ENCODE results near the gene RHPN2. TPM values are rescaled to one million over a fixed set of nuclear protein-coding genes. Genes with fewer than 3 reads are reported as not detected.
"Not testable (repeated sequence)": the region's sequence is repeated elsewhere in the genome, so short reads cannot be mapped to it uniquely, and the experiment has no call there.

RHPN2 gene
- total RNA-seq, 4 donors from 2014 or later = 5.7 to 24.0 (median 14.1) TPM

DNA sequence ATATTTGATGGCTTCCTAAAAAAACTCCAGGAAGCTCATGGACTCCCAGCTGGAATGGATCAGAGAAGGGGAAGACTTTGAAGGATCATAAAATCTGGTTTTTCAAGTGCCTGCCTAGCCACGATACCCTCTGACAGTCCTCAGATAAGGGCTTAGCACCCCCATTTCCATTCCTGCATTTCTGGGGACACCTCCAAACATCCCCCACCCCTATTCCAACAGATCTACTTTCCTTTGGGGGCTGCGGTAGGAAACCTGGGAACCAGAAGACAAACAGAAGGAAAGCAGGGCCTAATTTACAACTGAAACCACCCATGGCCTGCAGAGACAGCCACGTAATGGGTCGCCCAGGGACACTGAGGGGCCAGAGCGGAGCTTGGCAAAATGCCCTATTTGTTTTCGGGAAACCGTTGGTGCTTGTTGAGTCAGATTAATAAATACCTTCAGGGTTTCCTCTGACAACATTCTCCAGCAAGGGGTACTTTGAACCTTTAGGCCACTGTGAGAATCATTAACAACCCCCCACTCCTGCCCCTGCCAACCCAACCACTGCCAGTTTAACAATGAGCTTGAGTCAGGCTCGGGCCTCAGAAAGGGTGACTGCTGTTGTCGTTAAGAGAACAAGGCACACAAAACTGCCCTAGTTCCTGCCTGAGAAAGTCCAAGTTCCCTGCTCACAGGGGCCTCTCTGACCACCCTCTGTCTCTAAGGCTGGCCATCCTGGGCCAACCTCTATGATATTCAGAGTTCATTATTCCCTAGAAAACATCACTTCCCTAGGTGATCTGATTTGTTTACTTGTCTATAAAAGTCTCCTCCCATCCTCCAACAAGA is 23.5 kb downstream of the RHPN2 start:
- no peak for ATAC-seq (ENCODE audit: low FRiP score)

DNA sequence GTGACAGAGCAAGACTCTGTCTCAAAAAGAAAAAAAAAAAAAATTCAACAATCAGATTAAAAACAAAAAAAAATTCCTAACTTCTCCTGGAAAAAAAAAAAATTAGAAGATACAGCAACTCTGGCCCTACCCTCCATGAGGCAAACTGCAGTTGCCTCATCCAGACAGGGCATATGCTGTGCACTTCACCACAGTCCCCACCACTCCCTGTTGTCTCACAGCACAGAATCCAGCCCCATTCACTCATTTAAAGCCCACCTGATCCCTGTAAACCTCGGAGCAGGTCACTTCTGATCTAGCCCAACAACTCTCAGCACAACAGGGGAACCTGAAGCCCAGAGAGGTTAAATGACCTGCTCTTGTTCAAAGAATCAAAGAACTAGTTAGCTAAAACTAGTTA is 24.9 kb downstream of the RHPN2 start:
- TF ChIP-seq, protein P1, sequence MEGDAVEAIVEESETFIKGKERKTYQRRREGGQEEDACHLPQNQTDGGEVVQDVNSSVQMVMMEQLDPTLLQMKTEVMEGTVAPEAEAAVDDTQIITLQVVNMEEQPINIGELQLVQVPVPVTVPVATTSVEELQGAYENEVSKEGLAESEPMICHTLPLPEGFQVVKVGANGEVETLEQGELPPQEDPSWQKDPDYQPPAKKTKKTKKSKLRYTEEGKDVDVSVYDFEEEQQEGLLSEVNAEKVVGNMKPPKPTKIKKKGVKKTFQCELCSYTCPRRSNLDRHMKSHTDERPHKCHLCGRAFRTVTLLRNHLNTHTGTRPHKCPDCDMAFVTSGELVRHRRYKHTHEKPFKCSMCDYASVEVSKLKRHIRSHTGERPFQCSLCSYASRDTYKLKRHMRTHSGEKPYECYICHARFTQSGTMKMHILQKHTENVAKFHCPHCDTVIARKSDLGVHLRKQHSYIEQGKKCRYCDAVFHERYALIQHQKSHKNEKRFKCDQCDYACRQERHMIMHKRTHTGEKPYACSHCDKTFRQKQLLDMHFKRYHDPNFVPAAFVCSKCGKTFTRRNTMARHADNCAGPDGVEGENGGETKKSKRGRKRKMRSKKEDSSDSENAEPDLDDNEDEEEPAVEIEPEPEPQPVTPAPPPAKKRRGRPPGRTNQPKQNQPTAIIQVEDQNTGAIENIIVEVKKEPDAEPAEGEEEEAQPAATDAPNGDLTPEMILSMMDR (IDR thresholded peaks at IDR 0.05) = no peak
- no peak for DNase-seq (ENCODE audit: low spot score)
- no peak for ATAC-seq (ENCODE audit: low FRiP score)

More for the DNA sequence above, 23.5 kb downstream of the RHPN2 start:
- DNase-seq (ENCODE audit: low spot score) = no peak
- TF ChIP-seq, protein P1 (IDR thresholded peaks at IDR 0.05) = no peak

DNA sequence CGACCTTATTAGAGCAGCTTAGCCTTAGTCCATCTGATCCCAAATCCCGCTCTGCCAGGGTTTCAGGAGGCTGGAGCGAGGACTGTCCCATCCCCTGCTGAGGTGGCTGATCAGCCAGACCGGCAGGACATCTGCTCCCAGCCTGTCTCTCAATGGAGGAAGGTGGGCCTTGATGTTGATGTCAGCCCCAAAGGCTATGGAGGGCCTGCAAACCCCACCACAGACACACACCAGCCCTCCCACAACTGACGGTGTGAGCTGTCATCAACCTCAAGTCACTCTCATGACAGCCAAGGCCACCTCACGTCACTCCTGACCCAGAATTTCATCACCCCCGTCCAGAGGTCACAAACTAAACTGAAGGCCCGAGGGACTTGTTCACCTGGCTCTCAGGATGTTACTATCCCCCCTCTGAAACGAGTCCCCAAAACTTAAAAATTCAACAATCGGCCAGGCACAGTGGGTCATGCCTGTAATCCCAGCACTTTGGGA is 25.5 kb downstream of the RHPN2 start:
- TF ChIP-seq, protein P1 (IDR thresholded peaks at IDR 0.05) = no peak
- ATAC-seq (ENCODE audit: low FRiP score) = no peak
- DNase-seq (ENCODE audit: low spot score) = no peak

DNA sequence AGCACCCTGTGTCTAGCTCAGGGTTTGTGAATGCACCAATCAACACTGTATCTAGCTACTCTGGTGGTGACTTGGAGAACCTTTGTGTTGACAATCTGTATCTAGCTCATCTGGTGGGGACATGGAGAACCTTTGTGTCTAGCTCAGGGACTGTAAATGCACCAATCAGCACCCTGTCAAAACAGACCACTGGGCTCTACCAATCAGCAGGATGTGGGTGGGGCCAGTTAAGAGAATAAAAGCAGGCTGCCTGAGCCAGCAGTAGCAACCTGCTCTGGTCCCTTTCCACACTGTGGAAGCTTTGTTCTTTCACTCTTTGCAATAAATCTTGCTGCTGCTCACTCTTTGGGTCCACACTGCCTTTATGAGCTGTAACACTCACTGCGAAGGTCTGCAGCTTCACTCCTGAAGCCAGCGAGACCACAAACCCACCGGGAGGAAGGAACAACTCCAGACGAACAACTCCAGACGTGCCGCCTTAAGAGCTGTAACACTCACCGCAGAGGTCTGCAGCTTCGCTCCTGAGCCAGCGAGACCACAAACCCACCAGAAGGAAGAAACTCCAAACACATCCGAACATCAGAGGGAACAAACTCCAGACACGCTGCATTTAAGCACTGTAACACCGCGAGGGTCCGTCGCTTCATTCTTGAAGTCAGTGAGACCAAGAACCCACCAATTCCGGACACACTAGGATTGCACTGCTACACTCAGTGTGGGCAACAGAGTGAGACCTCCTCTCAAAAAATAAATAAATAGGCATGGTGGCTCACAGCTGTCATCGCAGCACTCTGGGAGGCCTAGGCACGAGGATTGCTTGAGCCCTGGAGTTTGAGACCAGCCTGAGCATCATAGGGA is 27.3 kb downstream of the RHPN2 start:
- ATAC-seq (ENCODE audit: low FRiP score); DNase-seq (ENCODE audit: low spot score): not testable (repeated sequence)

DNA sequence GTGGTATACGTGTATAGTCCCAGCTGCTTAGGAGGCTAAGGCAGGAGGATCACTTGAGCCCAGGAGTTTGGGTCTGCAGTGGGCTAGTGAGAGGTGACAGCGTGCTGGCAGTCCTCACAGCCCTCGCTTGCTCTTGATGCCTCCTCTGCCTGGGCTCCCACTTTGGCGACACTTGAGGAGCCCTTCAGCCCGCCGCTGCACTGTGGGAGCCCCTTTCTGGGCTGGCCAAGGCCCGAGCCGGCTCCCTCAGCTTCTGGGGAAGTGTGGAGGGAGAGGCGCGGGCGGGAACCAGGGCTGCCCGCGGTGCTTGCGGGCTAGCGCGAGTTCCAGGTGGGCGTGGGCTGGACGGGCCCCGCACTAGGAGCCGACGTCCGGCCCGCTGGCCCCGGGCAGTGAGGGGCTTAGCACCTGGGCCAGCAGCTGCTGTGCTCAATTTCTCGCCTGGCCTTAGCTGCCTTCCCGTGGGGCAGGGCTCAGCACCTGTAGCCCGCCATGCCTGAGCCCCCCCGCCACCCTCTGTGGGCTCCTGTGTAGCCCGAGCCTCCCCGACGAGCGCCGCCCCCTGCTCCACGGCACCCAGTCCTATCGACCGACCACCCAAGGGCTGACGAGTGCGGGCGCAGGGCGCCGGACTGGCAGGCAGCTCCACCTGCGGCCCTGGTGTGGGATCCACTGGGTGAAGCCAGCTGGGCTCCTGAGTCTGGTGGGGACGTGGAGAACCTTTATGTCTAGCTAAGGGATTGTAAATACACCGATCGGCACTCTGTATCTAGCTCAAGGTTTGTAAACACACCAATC is 28.1 kb downstream of the RHPN2 start:
- ATAC-seq (ENCODE audit: low FRiP score); DNase-seq (ENCODE audit: low spot score): not testable (repeated sequence)

DNA sequence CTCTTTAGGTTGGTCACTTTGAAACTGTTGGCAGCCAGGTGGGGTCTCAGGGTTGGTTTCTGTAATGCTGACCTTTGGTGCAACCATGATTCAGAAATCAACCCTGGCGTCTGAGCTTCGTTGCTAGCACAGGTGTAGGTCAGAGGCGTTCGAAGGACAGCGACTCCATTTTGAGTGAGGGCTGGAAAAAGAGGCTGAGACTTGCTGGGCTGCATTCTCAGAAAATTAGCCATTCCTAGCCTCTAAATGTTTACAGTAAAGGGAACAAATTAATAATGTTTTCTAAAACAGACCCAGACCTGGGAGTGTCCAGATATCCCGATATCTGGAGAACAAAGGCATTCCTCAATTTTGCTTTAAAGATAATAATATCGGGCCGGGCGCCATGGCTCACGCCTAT is 29.2 kb downstream of the RHPN2 start:
- ATAC-seq (ENCODE audit: low FRiP score) (no peak), DNase-seq (ENCODE audit: low spot score) (no peak)
- TF ChIP-seq, protein P1 (IDR thresholded peaks at IDR 0.05) = no peak

DNA sequence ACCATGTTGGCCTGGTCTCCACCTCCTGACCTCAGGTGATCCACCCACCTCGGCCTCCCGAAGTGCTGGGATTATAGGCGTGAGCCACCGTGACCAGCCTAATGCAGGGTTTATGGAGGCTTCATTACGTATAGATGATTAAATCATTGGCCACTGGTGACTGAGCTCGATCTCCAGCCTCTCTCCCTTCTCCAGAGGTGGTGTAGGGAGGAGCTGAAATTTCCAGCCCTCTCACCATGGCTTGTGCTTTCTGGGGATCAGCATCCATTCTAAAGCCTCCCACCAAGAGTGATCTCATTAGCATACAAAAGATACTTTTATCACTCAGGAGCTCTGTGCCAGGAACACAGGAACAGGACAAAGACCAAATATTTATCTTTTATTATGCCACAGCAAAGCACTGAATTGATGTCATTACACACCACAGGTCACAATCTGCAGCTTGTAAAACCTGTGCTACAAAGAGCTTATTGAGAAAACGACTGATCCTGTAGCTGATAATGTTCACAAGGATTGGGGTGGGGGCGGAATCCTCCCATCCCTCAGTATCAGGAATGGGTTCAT is 32.4 kb downstream of the RHPN2 start:
- DNase-seq (ENCODE audit: low spot score) (no peak), ATAC-seq (ENCODE audit: low FRiP score) (no peak)
- TF ChIP-seq, protein P1 (IDR thresholded peaks at IDR 0.05) = no peak

Measured in omental fat pad (tissue), 4 donors.